Spleen (tissue), 11 donors: ENCODE data around the gene S100A8. TPM values are rescaled to one million over a fixed set of nuclear protein-coding genes. Genes with fewer than 3 reads are reported as not detected.
"Not testable (repeated sequence)": the region's sequence is repeated elsewhere in the genome, so short reads cannot be mapped to it uniquely, and the experiment has no call there.

ENCODE experiments used
- DNase-seq: peaks from one replicate; pipeline ENCODE4 v3.0.0-alpha.2; 2020
- H3K27ac ChIP-seq, 8 donors: fragments of 200-600 bp; sonication (generic) in 7 of 8; 1 replicate in 4 of 8; 2 replicates in 4 of 8; pipeline versions ENCODE4 v1.5.0 to v1.8.0; 2016 to 2021; ENCODE audit warnings: inconsistent platforms in 4 of 8, mild to moderate bottlenecking in 4 of 8, moderate library complexity in 1 of 8
- H3K27me3 ChIP-seq, 7 donors: fragments of 200-600 bp; sonication (generic) in 6 of 7; replicated peaks in 1 of 7; 1 replicate in 4 of 7; 2 replicates in 3 of 7; pipeline versions ENCODE4 v1.5.0 to v1.8.0; 2016 to 2021; ENCODE audit warnings: inconsistent platforms in 3 of 7, mild to moderate bottlenecking in 1 of 7
- H3K36me3 ChIP-seq, 6 donors: fragments of 200-600 bp; sonication (generic) in 5 of 6; 1 replicate in 4 of 6; 2 replicates in 2 of 6; pipeline versions ENCODE4 v1.5.0 to v1.8.0; 2016 to 2021; ENCODE audit warnings: inconsistent platforms in 2 of 6
- H3K4me1 ChIP-seq, 6 donors: fragments of 200-600 bp; sonication (generic) in 5 of 6; 1 replicate in 3 of 6; 2 replicates in 3 of 6; pipeline versions ENCODE4 v1.5.0 to v1.8.0; 2016 to 2021; ENCODE audit warnings: inconsistent platforms in 3 of 6
- H3K4me3 ChIP-seq, 8 donors: fragments of 200-600 bp; sonication (generic) in 7 of 8; 1 replicate in 4 of 8; 2 replicates in 4 of 8; pipeline versions ENCODE4 v1.5.0 to v1.8.0; 2016 to 2021; ENCODE audit warnings: inconsistent platforms in 4 of 8, mild to moderate bottlenecking in 4 of 8, moderate library complexity in 2 of 8
- H3K9me3 ChIP-seq, 8 donors: fragments of 200-600 bp; sonication (generic) in 7 of 8; 1 replicate in 4 of 8; 2 replicates in 4 of 8; pipeline versions ENCODE4 v1.5.0 to v1.8.0; 2016 to 2021; ENCODE audit warnings: inconsistent platforms in 4 of 8
- CTCF ChIP-seq, 11 experiments: fragments of 200-600 bp in 7 of 11; fragments of 450-650 bp in 4 of 11; sonication (generic) in 4 of 11; IDR thresholded peaks in 8 of 11; conservative IDR thresholded peaks in 3 of 11; 1 replicate in 7 of 11; 2 replicates in 4 of 11; pipeline versions ENCODE4 v1.4.0 to v1.8.0; 2016 to 2021; ENCODE audit warnings: antibody characterized with exemption in 11 of 11, inconsistent platforms in 4 of 11, mild to moderate bottlenecking in 1 of 11
- POLR2A ChIP-seq, 3 donors: fragments of 450-650 bp; IDR thresholded peaks; one replicate each; pipeline ENCODE4 v1.5.1; 2017; ENCODE audit warnings: antibody characterized with exemption in 3 of 3, mild to moderate bottlenecking in 1 of 3
- POLR2AphosphoS5 ChIP-seq, 3 donors: sonication (generic); formaldehyde crosslinking; IDR thresholded peaks; one replicate each; pipeline ENCODE4 v1.5.1; 2017; ENCODE audit warnings: antibody characterized with exemption in 3 of 3
- WGBS, 5 donors: extraction: QIAGEN DNeasy Blood & Tissue Kit in 3 of 5; methylation state at CpG; one replicate each; pipeline versions ENCODE4 v1.1.5 to v1.1.7; 2013 to 2018; 5-methylcytosine and 5-hydroxymethylcytosine counted together
- intact Hi-C: fragments of 100-400 bp; cut with DNase I; formaldehyde crosslinking; loops from one replicate; pipeline ENCODE4 v1.15.0; 2023; ENCODE audit warnings: low total_unique reads
- polyA plus RNA-seq, 3 donors: library from polyadenylated mRNA; stranded (reverse); fragments of 200-250 nt; gene quantifications; one replicate each; pipeline ENCODE4 v1.2.1, GENCODE V29; 2013
- total RNA-seq, 7 donors: library from RNA; depleted of rRNA in 3 of 7; stranded (reverse); fragments of >200 nt in 3 of 7; fragmentation: NEBNext Ultra II Directional in 4 of 7; extraction: Animal tissue kit (Norgen Biotek cat#: 25700) in 4 of 7; gene quantifications; one replicate each; pipeline versions ENCODE4 v1.1.0 to v1.2.1, GENCODE V29; 2016 to 2021
- donor health status: healthy with polysubstance abuse.
- donor health status: DM: no; HTN: no; CAD: no; lungs with moderate emphysema.
- donor health status: DM: no; HTN: no; CAD: no.
- donor health status: Bipolar disorder and iron deficiency.
- donor health status: healthy.
- donor health status: DM: no; HTN: no; CAD: no.
- donor health status: DM: yes; HTN: yes; CAD: no.

The S100A8 gene
- total and polyA plus RNA-seq, 10 donors, result 756 to 7,676 (median 1,458) TPM

- H3K27ac ChIP-seq, DNase-seq, H3K9me3 ChIP-seq, H3K4me3 ChIP-seq, H3K36me3 ChIP-seq, intact Hi-C loops: not testable (repeated sequence)
- peaks cover 0 to 25% (median 10%) of the 10 kb centered on the region in 7 donors for H3K27me3 ChIP-seq
- 78 to 85% (median 83%) methylated on average over 5 to 6 of the region's 6 CpGs for WGBS, 5 donors
- peaks cover 0 to 27% (median 0%) of the 10 kb centered on the region in 6 donors for H3K4me1 ChIP-seq
Measured at GRCh38 chr1:153405825-153406599, 15.1 kb upstream of the S100A8 start.

- WGBS, 5 donors, result 31 to 46% (median 32%) methylated on average over 13 to 15 of the region's 15 CpGs
- DNase-seq, result peak; percentile 92
- peak overlapping the region in 3 of 8 donors; percentile 71 to 85 (median 76) for H3K27ac ChIP-seq
- H3K4me3 ChIP-seq, result no peak overlapping the region
- TF ChIP-seq POLR2A (IDR thresholded peaks at IDR 0.05) (no peak), CTCF (IDR thresholded peaks at IDR 0.05 in 8 of 11, conservative IDR thresholded peaks at IDR 0.05 in 3 of 11) (peak; percentile 23 to 82 (median 59)), POLR2AphosphoS5 (IDR thresholded peaks at IDR 0.05) (peak; percentile 22 to 68 (median 22))
- no peaks in the 10 kb centered on the region for H3K36me3 ChIP-seq
- H3K9me3 ChIP-seq, result no peaks in the 10 kb centered on the region
- peaks cover 0 to 27% (median 0%) of the 10 kb centered on the region in 6 donors for H3K4me1 ChIP-seq
- H3K27me3 ChIP-seq, result peaks cover 0 to 25% (median 10%) of the 10 kb centered on the region in 7 donors
- intact Hi-C loops, result no loop called here
Measured at GRCh38 chr1:153404768-153405167, 13.9 kb upstream of the S100A8 start.

- peak overlapping the region in 6 of 8 donors; percentile 36 to 85 (median 57) for H3K27ac ChIP-seq
- WGBS, 5 donors, result 76 to 88% (median 81%) methylated on average over 7 of the region's 7 CpGs
- no peak for DNase-seq
- H3K4me1 ChIP-seq, result peaks cover 0 to 27% (median 0%) of the 10 kb centered on the region in 6 donors
- no peaks in the 10 kb centered on the region for H3K9me3 ChIP-seq
- H3K36me3 ChIP-seq, result no peaks in the 10 kb centered on the region
- peaks cover 0 to 25% (median 10%) of the 10 kb centered on the region in 7 donors for H3K27me3 ChIP-seq
- TF ChIP-seq CTCF (IDR thresholded peaks at IDR 0.05 in 8 of 11, conservative IDR thresholded peaks at IDR 0.05 in 3 of 11) (no peak), POLR2AphosphoS5 (IDR thresholded peaks at IDR 0.05) (no peak), POLR2A (IDR thresholded peaks at IDR 0.05) (no peak)
- intact Hi-C loops, result no loop called here
- H3K4me3 ChIP-seq, result no peak overlapping the region
Measured at GRCh38 chr1:153404086-153404635, 13.3 kb upstream of the S100A8 start.

- intact Hi-C loops, result no loop called here
- Histone ChIP-seq H3K4me3 (peak overlapping the region in 1 of 8 donors; percentile 21), H3K36me3 (no peaks in the 10 kb centered on the region), H3K27me3 (peaks cover 0 to 29% (median 10%) of the 10 kb centered on the region in 7 donors), H3K27ac (peak overlapping the region in 6 of 8 donors; percentile 36 to 85 (median 57)), H3K9me3 (no peaks in the 10 kb centered on the region), H3K4me1 (peaks cover 0 to 27% (median 0%) of the 10 kb centered on the region in 6 donors)
- no peak for DNase-seq
- WGBS, 5 donors, result 61 to 84% (median 73%) methylated on average over 11 of the region's 11 CpGs
- no peak for TF ChIP-seq POLR2AphosphoS5 (IDR thresholded peaks at IDR 0.05)
- TF ChIP-seq CTCF (IDR thresholded peaks at IDR 0.05 in 8 of 11, conservative IDR thresholded peaks at IDR 0.05 in 3 of 11), result no peak
- TF ChIP-seq POLR2A (IDR thresholded peaks at IDR 0.05), result no peak
Measured at GRCh38 chr1:153403421-153404085, 12.7 kb upstream of the S100A8 start.
